Fibroblast of lung (primary cell): ENCODE data around the gene GHR. TPM values are rescaled to one million over a fixed set of nuclear protein-coding genes. Genes with fewer than 3 reads are reported as not detected.

Experiments
- DNase-seq, 2 donors: peaks; one replicate each; pipeline versions ENCODE4 v3.0.0 to v3.0.0-alpha.2; 2010; ENCODE audit warnings: low read depth in 2 of 2
- H2AFZ ChIP-seq: 2 replicates; pipeline ENCODE4 v1.5.1; 2012; ENCODE audit warnings: low read length, control low read depth, inconsistent platforms
- H3K27ac ChIP-seq: 2 replicates; pipeline ENCODE4 v1.5.1; 2011; ENCODE audit warnings: low read length, control low read depth; ENCODE audit not compliant: insufficient read depth
- H3K27me3 ChIP-seq: 2 replicates; pipeline ENCODE4 v1.5.1; 2011; ENCODE audit warnings: mild to moderate bottlenecking, low read length; ENCODE audit not compliant: control insufficient read depth, insufficient read depth
- H3K36me3 ChIP-seq: 2 replicates; pipeline ENCODE4 v1.5.1; 2011; ENCODE audit warnings: low read length; ENCODE audit not compliant: control insufficient read depth, insufficient read depth
- H3K4me1 ChIP-seq: 2 replicates; pipeline ENCODE4 v1.5.1; 2011; ENCODE audit warnings: low read length; ENCODE audit not compliant: control insufficient read depth, insufficient read depth; ENCODE audit errors: extremely low read depth
- H3K4me2 ChIP-seq: 2 replicates; pipeline ENCODE4 v1.5.1; 2011; ENCODE audit warnings: low read length, control low read depth; ENCODE audit not compliant: insufficient read depth; ENCODE audit errors: extremely low read depth
- H3K4me3 ChIP-seq, 4 experiments: fragments of 200-600 bp in 1 of 4; sonication (generic) in 1 of 4; replicated peaks in 1 of 4; 2 replicates each; pipeline ENCODE4 v1.5.1; 2011 to 2016; ENCODE audit warnings: low read length in 4 of 4, low read depth in 3 of 4, mild to moderate bottlenecking in 3 of 4, control low read depth in 2 of 4, inconsistent platforms in 1 of 4, mixed read lengths in 1 of 4; ENCODE audit not compliant: insufficient read depth in 1 of 4; ENCODE audit errors: control extremely low read depth in 1 of 4
- H3K79me2 ChIP-seq: 2 replicates; pipeline ENCODE4 v1.5.1; 2012; ENCODE audit warnings: mild to moderate bottlenecking, low read length, inconsistent platforms; ENCODE audit not compliant: control insufficient read depth, insufficient read depth
- H3K9ac ChIP-seq: 2 replicates; pipeline ENCODE4 v1.5.1; 2011; ENCODE audit warnings: mild to moderate bottlenecking, low read length, control low read depth; ENCODE audit not compliant: insufficient read depth
- H3K9me3 ChIP-seq: 2 replicates; pipeline ENCODE4 v1.5.1; 2012; ENCODE audit warnings: low read depth, low read length; ENCODE audit not compliant: control insufficient read depth, insufficient read depth
- H4K20me1 ChIP-seq: 2 replicates; pipeline ENCODE4 v1.5.1; 2011; ENCODE audit warnings: low read length; ENCODE audit not compliant: control insufficient read depth, insufficient read depth; ENCODE audit errors: extremely low read depth
- EZH2 ChIP-seq: IDR thresholded peaks from 2 replicates; pipeline ENCODE4 v1.5.1; 2012; ENCODE audit warnings: low read length, control low read depth, mild to moderate bottlenecking; ENCODE audit errors: missing control alignments
- polyA plus RNA-seq, 2 donors: library from polyadenylated mRNA; depleted of rRNA in 1 of 2; stranded (reverse) in 1 of 2; unstranded in 1 of 2; fragments of >200 nt; gene quantifications; 2 replicates each; pipeline ENCODE4 v1.2.1, GENCODE V29; 2011 to 2012; ENCODE audit warnings: missing spikeins in 1 of 2
- total RNA-seq: library from RNA; depleted of rRNA; stranded (reverse); fragments of >200 nt; gene quantifications from 2 replicates; pipeline ENCODE4 v1.2.1, GENCODE V29; 2014
- TF ChIP-seq, protein P1 (sequence below), 2 donors: IDR thresholded peaks in 1 of 2; conservative IDR thresholded peaks in 1 of 2; 1 replicate in 1 of 2; 2 replicates in 1 of 2; pipeline ENCODE4 v1.5.1; 2011 to 2012; ENCODE audit warnings: low read length in 2 of 2, control low read depth in 1 of 2, inconsistent platforms in 1 of 2, low read depth in 1 of 2, mild to moderate bottlenecking in 1 of 2

The GHR gene
- total and polyA plus RNA-seq, 2 donors (not counting 1 experiment from before 2014, with no cell fraction given) = 2.3 to 2.4 TPM

DNA sequence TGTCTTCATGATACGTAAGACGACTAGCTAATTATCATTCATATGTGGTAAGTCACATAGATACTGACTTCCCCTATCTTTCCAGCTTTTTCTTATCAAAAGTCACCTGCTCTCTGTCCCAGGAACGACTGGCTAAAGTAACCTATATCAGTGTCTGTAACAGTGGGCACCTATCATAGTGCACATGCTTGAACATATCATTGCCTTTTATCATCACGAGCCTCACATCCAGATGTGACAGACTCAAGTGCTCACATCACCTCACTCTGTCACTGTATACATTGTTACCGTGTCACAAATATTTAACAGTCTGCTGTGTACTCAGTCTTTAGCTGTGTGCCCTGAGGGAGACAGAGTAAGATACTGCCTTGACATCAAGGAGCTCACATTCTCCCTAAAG is 208.0 kb downstream of the GHR start:
- no peaks in the 10 kb centered on the region for H3K27me3 ChIP-seq
- H3K4me2 ChIP-seq = no peak overlapping the region
- H3K9me3 ChIP-seq = no peaks in the 10 kb centered on the region
- no peaks in the 10 kb centered on the region for H4K20me1 ChIP-seq
- no peak overlapping the region for H3K9ac ChIP-seq
- H3K4me1 ChIP-seq = no peaks in the 10 kb centered on the region
- no peak for DNase-seq
- TF ChIP-seq EZH2 = no peak
- TF ChIP-seq, protein P1, sequence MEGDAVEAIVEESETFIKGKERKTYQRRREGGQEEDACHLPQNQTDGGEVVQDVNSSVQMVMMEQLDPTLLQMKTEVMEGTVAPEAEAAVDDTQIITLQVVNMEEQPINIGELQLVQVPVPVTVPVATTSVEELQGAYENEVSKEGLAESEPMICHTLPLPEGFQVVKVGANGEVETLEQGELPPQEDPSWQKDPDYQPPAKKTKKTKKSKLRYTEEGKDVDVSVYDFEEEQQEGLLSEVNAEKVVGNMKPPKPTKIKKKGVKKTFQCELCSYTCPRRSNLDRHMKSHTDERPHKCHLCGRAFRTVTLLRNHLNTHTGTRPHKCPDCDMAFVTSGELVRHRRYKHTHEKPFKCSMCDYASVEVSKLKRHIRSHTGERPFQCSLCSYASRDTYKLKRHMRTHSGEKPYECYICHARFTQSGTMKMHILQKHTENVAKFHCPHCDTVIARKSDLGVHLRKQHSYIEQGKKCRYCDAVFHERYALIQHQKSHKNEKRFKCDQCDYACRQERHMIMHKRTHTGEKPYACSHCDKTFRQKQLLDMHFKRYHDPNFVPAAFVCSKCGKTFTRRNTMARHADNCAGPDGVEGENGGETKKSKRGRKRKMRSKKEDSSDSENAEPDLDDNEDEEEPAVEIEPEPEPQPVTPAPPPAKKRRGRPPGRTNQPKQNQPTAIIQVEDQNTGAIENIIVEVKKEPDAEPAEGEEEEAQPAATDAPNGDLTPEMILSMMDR (conservative IDR thresholded peaks at IDR 0.05 in 1 of 2, IDR thresholded peaks at IDR 0.05 in 1 of 2; ENCODE audit: low read depth in 1 of 2, low read length in 2 of 2) = no peak
- H2AFZ ChIP-seq = no peak overlapping the region
- H3K4me3 ChIP-seq = no peak overlapping the region
- H3K36me3 ChIP-seq = no peaks in the 10 kb centered on the region
- H3K27ac ChIP-seq = no peak overlapping the region
- H3K79me2 ChIP-seq = no peaks in the 10 kb centered on the region

DNA sequence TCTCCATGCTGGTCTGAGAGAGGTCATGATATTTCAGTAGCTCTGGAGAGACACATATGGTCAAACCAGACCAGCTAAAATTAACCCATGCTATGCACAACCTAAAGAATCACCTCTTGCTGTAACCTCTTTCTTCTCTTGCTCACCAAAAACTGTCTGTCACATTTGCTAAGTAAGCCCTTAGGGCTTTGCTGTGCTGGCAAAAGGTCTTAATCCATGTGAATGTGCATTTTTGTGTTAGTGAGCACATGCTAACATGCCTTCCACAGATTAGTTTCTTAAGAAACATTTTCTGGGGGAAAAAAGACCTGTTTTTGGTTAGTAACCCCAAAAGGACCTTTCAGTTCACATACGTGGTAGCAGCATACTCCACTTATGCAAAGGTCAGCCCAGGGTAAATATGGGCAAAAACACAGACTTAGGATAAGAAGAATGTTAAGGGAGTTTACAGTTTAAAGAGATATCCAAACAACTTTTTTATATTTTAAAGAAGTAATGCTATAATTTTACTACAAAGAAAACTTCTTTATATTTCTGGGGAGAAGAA is 209.2 kb downstream of the GHR start:
- Histone ChIP-seq H3K4me2 (no peak overlapping the region), H3K9me3 (no peaks in the 10 kb centered on the region), H3K9ac (no peak overlapping the region), H3K27ac (no peak overlapping the region), H3K4me1 (no peaks in the 10 kb centered on the region), H3K4me3 (no peak overlapping the region), H3K79me2 (no peaks in the 10 kb centered on the region), H4K20me1 (no peaks in the 10 kb centered on the region), H3K36me3 (no peaks in the 10 kb centered on the region), H3K27me3 (no peaks in the 10 kb centered on the region), H2AFZ (no peak overlapping the region)
- DNase-seq = no peak
- no peak for TF ChIP-seq EZH2
- TF ChIP-seq, protein P1 (conservative IDR thresholded peaks at IDR 0.05 in 1 of 2, IDR thresholded peaks at IDR 0.05 in 1 of 2; ENCODE audit: low read depth in 1 of 2, low read length in 2 of 2) = no peak

DNA sequence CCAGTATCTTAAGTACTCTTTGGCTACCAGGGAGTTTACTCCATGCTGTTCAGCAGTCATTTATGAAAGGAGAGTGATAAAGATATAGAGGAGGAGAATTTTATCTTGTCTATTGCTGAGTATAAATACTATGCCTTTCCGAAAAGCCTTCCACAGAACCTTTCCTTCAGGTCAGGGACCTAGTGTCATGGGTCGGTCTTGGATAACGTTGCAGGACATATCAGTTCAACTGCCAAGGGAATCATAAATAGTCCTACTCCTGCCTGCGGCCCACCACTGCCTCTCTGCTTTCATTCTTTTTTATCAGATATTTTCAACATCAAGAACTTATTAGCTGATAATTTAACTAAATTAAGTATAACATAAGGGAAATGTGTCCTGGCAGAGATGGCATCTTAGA is 211.3 kb downstream of the GHR start:
- no peak for TF ChIP-seq EZH2
- TF ChIP-seq, protein P1 (conservative IDR thresholded peaks at IDR 0.05 in 1 of 2, IDR thresholded peaks at IDR 0.05 in 1 of 2; ENCODE audit: low read depth in 1 of 2, low read length in 2 of 2) = no peak
- Histone ChIP-seq H3K27me3 (no peaks in the 10 kb centered on the region), H4K20me1 (no peaks in the 10 kb centered on the region), H3K9ac (no peak overlapping the region), H3K27ac (no peak overlapping the region), H3K4me1 (no peaks in the 10 kb centered on the region), H3K4me3 (no peak overlapping the region), H3K36me3 (no peaks in the 10 kb centered on the region), H3K9me3 (no peaks in the 10 kb centered on the region), H3K79me2 (no peaks in the 10 kb centered on the region), H2AFZ (no peak overlapping the region), H3K4me2 (no peak overlapping the region)
- DNase-seq = no peak
